Posterior cingulate gyrus (tissue), 11 donors: ENCODE results near the gene RWDD4.

Source experiments
- DNase-seq, 10 donors: peaks; one replicate each; pipeline versions ENCODE4 v3.0.0 to v3.0.0-alpha.2; 2020 to 2021; ENCODE audit warnings: mixed read lengths in 3 of 10
- intact Hi-C: fragments of 100-400 bp; cut with DNase I; formaldehyde crosslinking; loops from one replicate; pipeline ENCODE4 v1.15.1; 2023

RWDD4 gene

GRCh38 chr4:183607894-183608293 lies 51.1 kb downstream of the RWDD4 start:
- intact Hi-C loops = loop anchor here (10.0 kb wide), 1 partner anchor 103 kb away; the partner anchor contains the start of gene ING2

GRCh38 chr4:183602557-183603027 lies 56.4 kb downstream of the RWDD4 start:
- intact Hi-C loops = loop anchor here (2.0 to 10.0 kb wide), 2 partner anchors 98 to 130 kb away; partner anchors contain the start of gene ING2
- DNase-seq = no peak

More at GRCh38 chr4:183607894-183608293, 51.1 kb downstream of the RWDD4 start:
- no peak for DNase-seq

GRCh38 chr4:183601381-183601780 lies 57.6 kb downstream of the RWDD4 start:
- DNase-seq = no peak
- intact Hi-C loops = loop anchor here (10.0 kb wide), 1 partner anchor 97 kb away; the partner anchor contains the start of gene ING2

- intact Hi-C loops = loop anchor here (10.0 kb wide), 1 partner anchor 95 kb away; the partner anchor contains the start of gene ING2
- no peak for DNase-seq
Observed at GRCh38 chr4:183600189-183600685, 58.7 kb downstream of the RWDD4 start.

- no peak for DNase-seq
- intact Hi-C loops = loop anchor here (10.0 kb wide), 1 partner anchor 95 kb away; the partner anchor contains the start of gene ING2
Observed at GRCh38 chr4:183599690-183600089, 59.3 kb downstream of the RWDD4 start.

GRCh38 chr4:183599284-183599683 lies 59.7 kb downstream of the RWDD4 start:
- DNase-seq = no peak
- intact Hi-C loops = no loop called here

- DNase-seq = no peak
Observed at GRCh38 chr4:183596067-183596757, 62.8 kb downstream of the RWDD4 start.

GRCh38 chr4:183594823-183595222 lies 64.2 kb downstream of the RWDD4 start:
- intact Hi-C loops = no loop called here
- DNase-seq = no peak

More at GRCh38 chr4:183596067-183596757, 62.8 kb downstream of the RWDD4 start:
- intact Hi-C loops = no loop called here

- intact Hi-C loops = no loop called here
- no peak for DNase-seq
Observed at GRCh38 chr4:183591301-183591700, 67.7 kb downstream of the RWDD4 start.
